ENCODE measurements around the gene SORCS2. TPM values are rescaled to one million over a fixed set of nuclear protein-coding genes. Genes with fewer than 3 reads are reported as not detected.

SORCS2 gene
- polyA plus RNA-seq, 1 donor from 2014 or later = not detected

GRCh38 chr4:7227008-7227407, 34.7 kb downstream of the SORCS2 start:
- Mint-ChIP-seq H3K27me3 (no peaks in the 10 kb centered on the region), H3K36me3 (no peaks in the 10 kb centered on the region), H3K4me1 (no peaks in the 10 kb centered on the region), H3K4me3 (no peak overlapping the region), H3K27ac (no peak overlapping the region), H3K9me3 (no peaks in the 10 kb centered on the region)

GRCh38 chr4:7228734-7229133, 36.4 kb downstream of the SORCS2 start:
- no peaks in the 10 kb centered on the region for H3K27me3 Mint-ChIP-seq
- no peaks in the 10 kb centered on the region for H3K9me3 Mint-ChIP-seq
- H3K4me3 Mint-ChIP-seq = no peak overlapping the region
- H3K27ac Mint-ChIP-seq = no peak overlapping the region
- no peaks in the 10 kb centered on the region for H3K4me1 Mint-ChIP-seq
- no peaks in the 10 kb centered on the region for H3K36me3 Mint-ChIP-seq

- H3K36me3 Mint-ChIP-seq = no peaks in the 10 kb centered on the region
- H3K27ac Mint-ChIP-seq = no peak overlapping the region
- no peaks in the 10 kb centered on the region for H3K9me3 Mint-ChIP-seq
- no peak overlapping the region for H3K4me3 Mint-ChIP-seq
- H3K27me3 Mint-ChIP-seq = peaks cover 2% of the 10 kb centered on the region
- H3K4me1 Mint-ChIP-seq = peaks cover 0 to 3% (median 0%) of the 10 kb centered on the region in 3 donors
These were observed 39.8 kb downstream of the SORCS2 start for GRCh38 chr4:7232061-7232650.

- Mint-ChIP-seq H3K27ac (no peak overlapping the region), H3K9me3 (no peaks in the 10 kb centered on the region), H3K4me3 (no peak overlapping the region), H3K4me1 (peaks cover 0 to 3% (median 0%) of the 10 kb centered on the region in 3 donors), H3K36me3 (no peaks in the 10 kb centered on the region), H3K27me3 (peaks cover 2% of the 10 kb centered on the region)
These were observed 40.8 kb downstream of the SORCS2 start for GRCh38 chr4:7233006-7233580.

GRCh38 chr4:7233601-7234000, 41.3 kb downstream of the SORCS2 start:
- no peaks in the 10 kb centered on the region for H3K9me3 Mint-ChIP-seq
- no peak overlapping the region for H3K27ac Mint-ChIP-seq
- H3K4me1 Mint-ChIP-seq = peaks cover 0 to 3% (median 0%) of the 10 kb centered on the region in 3 donors

GRCh38 chr4:7234355-7235029, 42.2 kb downstream of the SORCS2 start:
- no peak overlapping the region for H3K27ac Mint-ChIP-seq
- peaks cover 2% of the 10 kb centered on the region for H3K27me3 Mint-ChIP-seq
- no peak overlapping the region for H3K4me3 Mint-ChIP-seq
- H3K36me3 Mint-ChIP-seq = no peaks in the 10 kb centered on the region
- peaks cover 0 to 3% (median 0%) of the 10 kb centered on the region in 3 donors for H3K4me1 Mint-ChIP-seq
- no peaks in the 10 kb centered on the region for H3K9me3 Mint-ChIP-seq

More at GRCh38 chr4:7233601-7234000, 41.3 kb downstream of the SORCS2 start:
- H3K4me3 Mint-ChIP-seq = no peak overlapping the region
- peaks cover 2% of the 10 kb centered on the region for H3K27me3 Mint-ChIP-seq
- no peaks in the 10 kb centered on the region for H3K36me3 Mint-ChIP-seq

- no peak overlapping the region for H3K27ac Mint-ChIP-seq
- H3K4me1 Mint-ChIP-seq = peaks cover 0 to 3% (median 0%) of the 10 kb centered on the region in 3 donors
- H3K36me3 Mint-ChIP-seq = no peaks in the 10 kb centered on the region
- H3K4me3 Mint-ChIP-seq = no peak overlapping the region
- no peaks in the 10 kb centered on the region for H3K9me3 Mint-ChIP-seq
- H3K27me3 Mint-ChIP-seq = peaks cover 4% of the 10 kb centered on the region
These were observed 42.7 kb downstream of the SORCS2 start for GRCh38 chr4:7235030-7235380.

GRCh38 chr4:7236847-7237246, 44.5 kb downstream of the SORCS2 start:
- H3K4me3 Mint-ChIP-seq = no peak overlapping the region
- no peaks in the 10 kb centered on the region for H3K36me3 Mint-ChIP-seq
- H3K9me3 Mint-ChIP-seq = no peaks in the 10 kb centered on the region
- H3K27me3 Mint-ChIP-seq = peaks cover 7% of the 10 kb centered on the region
- no peak overlapping the region for H3K27ac Mint-ChIP-seq
- peaks cover 0 to 3% (median 0%) of the 10 kb centered on the region in 3 donors for H3K4me1 Mint-ChIP-seq

- Mint-ChIP-seq H3K27ac (no peak overlapping the region), H3K4me1 (peaks cover 0 to 3% (median 0%) of the 10 kb centered on the region in 3 donors), H3K9me3 (no peaks in the 10 kb centered on the region), H3K27me3 (peaks cover 7% of the 10 kb centered on the region), H3K36me3 (peaks cover 2% of the 10 kb centered on the region), H3K4me3 (peak overlapping the region in 1 of 4 donors; percentile 39)
These were observed 45.5 kb downstream of the SORCS2 start for GRCh38 chr4:7237873-7238272.

- Mint-ChIP-seq H3K4me3 (no peak overlapping the region), H3K9me3 (no peaks in the 10 kb centered on the region), H3K4me1 (peaks cover 0 to 3% (median 0%) of the 10 kb centered on the region in 3 donors), H3K27me3 (peaks cover 7% of the 10 kb centered on the region), H3K36me3 (peaks cover 2% of the 10 kb centered on the region), H3K27ac (no peak overlapping the region)
These were observed 46.1 kb downstream of the SORCS2 start for GRCh38 chr4:7238300-7238960.

GRCh38 chr4:7239101-7239820, 46.9 kb downstream of the SORCS2 start:
- peak overlapping the region in 1 of 4 donors; percentile 32 for H3K4me3 Mint-ChIP-seq
- no peak overlapping the region for H3K27ac Mint-ChIP-seq
- peaks cover 0 to 3% (median 0%) of the 10 kb centered on the region in 3 donors for H3K4me1 Mint-ChIP-seq
- no peaks in the 10 kb centered on the region for H3K9me3 Mint-ChIP-seq
- H3K27me3 Mint-ChIP-seq = peaks cover 6% of the 10 kb centered on the region
- H3K36me3 Mint-ChIP-seq = peaks cover 2% of the 10 kb centered on the region

- no peaks in the 10 kb centered on the region for H3K9me3 Mint-ChIP-seq
- peaks cover 5% of the 10 kb centered on the region for H3K27me3 Mint-ChIP-seq
These were observed 47.5 kb downstream of the SORCS2 start for GRCh38 chr4:7239844-7240243.

GRCh38 chr4:7240306-7240705, 48.0 kb downstream of the SORCS2 start:
- Mint-ChIP-seq H3K9me3 (no peaks in the 10 kb centered on the region), H3K4me3 (no peak overlapping the region), H3K4me1 (peaks cover 0 to 3% (median 0%) of the 10 kb centered on the region in 3 donors), H3K36me3 (peaks cover 2% of the 10 kb centered on the region), H3K27ac (no peak overlapping the region), H3K27me3 (peaks cover 5% of the 10 kb centered on the region)

More at GRCh38 chr4:7239844-7240243, 47.5 kb downstream of the SORCS2 start:
- Mint-ChIP-seq H3K36me3 (peaks cover 2% of the 10 kb centered on the region), H3K4me3 (no peak overlapping the region), H3K4me1 (peaks cover 0 to 3% (median 0%) of the 10 kb centered on the region in 3 donors), H3K27ac (no peak overlapping the region)

- H3K4me1 Mint-ChIP-seq = no peaks in the 10 kb centered on the region
- H3K9me3 Mint-ChIP-seq = no peaks in the 10 kb centered on the region
- peaks cover 5% of the 10 kb centered on the region for H3K27me3 Mint-ChIP-seq
- no peak overlapping the region for H3K4me3 Mint-ChIP-seq
- peak overlapping the region in 1 of 3 donors; percentile 4 for H3K27ac Mint-ChIP-seq
- H3K36me3 Mint-ChIP-seq = peaks cover 2% of the 10 kb centered on the region
These were observed 49.3 kb downstream of the SORCS2 start for GRCh38 chr4:7241597-7242125.
